Raji (cell line): ENCODE results near the gene SGCA.
A peak's percentile ranks its signal among the peaks of the same experiment; 100 is the strongest.

Experiments used
- POLR2A ChIP-seq: IDR thresholded peaks from 2 replicates; pipeline ENCODE4 v1.6.1; 2011; ENCODE audit warnings: low read depth, low read length, control low read depth; ENCODE audit not compliant: insufficient read depth

Gene SGCA

DNA sequence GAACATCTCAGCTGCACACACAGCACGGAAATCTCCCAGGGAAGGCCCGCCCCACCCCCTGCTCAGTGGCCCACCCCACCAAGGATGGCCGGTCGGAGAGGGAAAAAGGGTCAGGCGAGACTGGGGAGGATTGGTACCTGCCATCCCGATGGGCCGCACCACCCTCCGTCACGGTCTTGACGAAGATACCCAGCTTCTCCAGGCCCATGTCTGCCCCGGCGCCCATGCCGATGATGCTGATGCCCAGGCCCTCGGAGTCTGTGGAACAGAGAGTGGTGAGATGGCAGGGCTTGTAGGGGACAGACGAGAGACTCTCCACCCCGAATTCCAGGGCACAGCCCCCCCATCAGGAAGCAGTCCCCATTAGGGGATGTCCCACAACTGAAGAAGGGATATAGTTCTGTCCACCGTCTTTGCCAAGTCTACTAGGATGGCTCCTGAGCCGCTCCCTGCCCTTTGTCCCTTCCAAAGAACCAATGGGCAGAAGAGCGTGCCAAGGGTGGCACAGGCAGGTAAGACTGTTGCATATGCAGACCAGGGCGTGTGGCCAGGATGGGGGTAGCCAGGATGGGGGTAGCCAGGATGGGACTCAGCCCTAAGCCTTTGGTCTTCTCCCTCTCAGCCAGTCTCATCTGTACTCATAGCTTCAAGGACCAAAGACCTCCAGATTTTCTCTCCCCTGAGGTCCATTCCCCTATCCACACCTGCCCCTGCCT is 22.2 kb upstream of the SGCA start:
- no peak for TF ChIP-seq POLR2A

DNA sequence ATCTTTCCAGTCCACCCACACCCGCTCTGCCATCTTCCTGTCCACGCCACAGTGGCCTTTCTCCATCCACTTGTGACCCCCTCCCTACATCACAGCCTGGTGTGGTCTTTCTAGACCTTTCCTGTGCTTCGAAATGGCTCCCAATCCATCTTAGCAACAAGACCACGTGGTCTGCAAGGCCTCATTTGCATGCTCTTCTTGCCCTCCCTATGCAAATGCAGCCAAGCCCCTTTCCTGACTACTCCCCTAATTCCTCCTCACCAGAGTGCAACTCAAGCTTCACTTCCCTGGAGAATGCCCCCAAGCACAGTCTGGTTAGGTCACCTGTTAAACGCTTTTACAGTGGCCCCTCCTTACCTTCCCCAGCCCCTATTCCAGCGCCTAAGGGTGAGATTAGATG is 21.4 kb upstream of the SGCA start:
- no peak for TF ChIP-seq POLR2A

DNA sequence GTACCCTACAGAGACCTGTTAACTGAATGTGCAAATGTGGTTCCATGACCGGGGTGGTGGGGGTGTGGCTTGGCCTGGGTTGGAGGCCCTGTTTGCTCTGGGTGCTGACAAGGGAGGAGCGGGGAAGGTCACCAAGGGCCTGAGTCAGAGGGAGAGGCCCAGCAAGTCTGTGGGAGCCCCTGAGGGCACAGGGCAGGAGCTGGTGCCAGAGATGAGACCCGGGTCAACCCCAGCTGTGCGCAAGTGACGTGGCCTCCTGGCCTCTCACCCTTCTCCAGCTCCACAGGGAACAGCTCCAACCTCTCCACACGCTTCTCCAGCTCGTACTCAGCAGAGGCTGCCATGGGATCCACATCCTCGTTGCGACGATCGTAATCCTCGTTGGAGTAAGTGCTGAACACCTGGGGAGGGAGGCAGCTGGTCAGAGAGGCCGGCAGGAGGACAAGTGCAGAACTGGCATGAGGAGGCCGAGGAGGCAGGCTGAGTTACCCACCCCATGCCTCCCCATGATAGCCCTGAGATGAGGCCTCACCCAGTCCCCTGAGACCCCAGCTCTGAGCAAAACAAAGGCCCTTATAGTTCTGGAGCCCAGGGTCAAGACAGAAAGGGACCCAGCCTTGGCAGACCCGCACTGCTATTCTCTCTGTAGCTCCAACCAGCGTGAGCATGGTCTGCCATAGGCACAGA is 20.8 kb upstream of the SGCA start:
- no peak for TF ChIP-seq POLR2A

GRCh38 chr17:50145532-50146229 is 20.1 kb upstream of the SGCA start:
- no peak for TF ChIP-seq POLR2A

GRCh38 chr17:50146230-50146926 is 19.4 kb upstream of the SGCA start:
- TF ChIP-seq POLR2A = no peak

GRCh38 chr17:50146927-50147665 is 18.7 kb upstream of the SGCA start:
- TF ChIP-seq POLR2A = no peak

- no peak for TF ChIP-seq POLR2A
These were observed 18.0 kb upstream of the SGCA start for GRCh38 chr17:50147841-50148225.

- peak; percentile 53 for TF ChIP-seq POLR2A
These were observed 17.3 kb upstream of the SGCA start for GRCh38 chr17:50148226-50149090.

GRCh38 chr17:50149091-50149416 is 16.8 kb upstream of the SGCA start:
- TF ChIP-seq POLR2A = peak; percentile 54

- TF ChIP-seq POLR2A = peak; percentile 57; the same call in 1 of the 2 replicates
These were observed 16.1 kb upstream of the SGCA start for GRCh38 chr17:50149417-50150353.

DNA sequence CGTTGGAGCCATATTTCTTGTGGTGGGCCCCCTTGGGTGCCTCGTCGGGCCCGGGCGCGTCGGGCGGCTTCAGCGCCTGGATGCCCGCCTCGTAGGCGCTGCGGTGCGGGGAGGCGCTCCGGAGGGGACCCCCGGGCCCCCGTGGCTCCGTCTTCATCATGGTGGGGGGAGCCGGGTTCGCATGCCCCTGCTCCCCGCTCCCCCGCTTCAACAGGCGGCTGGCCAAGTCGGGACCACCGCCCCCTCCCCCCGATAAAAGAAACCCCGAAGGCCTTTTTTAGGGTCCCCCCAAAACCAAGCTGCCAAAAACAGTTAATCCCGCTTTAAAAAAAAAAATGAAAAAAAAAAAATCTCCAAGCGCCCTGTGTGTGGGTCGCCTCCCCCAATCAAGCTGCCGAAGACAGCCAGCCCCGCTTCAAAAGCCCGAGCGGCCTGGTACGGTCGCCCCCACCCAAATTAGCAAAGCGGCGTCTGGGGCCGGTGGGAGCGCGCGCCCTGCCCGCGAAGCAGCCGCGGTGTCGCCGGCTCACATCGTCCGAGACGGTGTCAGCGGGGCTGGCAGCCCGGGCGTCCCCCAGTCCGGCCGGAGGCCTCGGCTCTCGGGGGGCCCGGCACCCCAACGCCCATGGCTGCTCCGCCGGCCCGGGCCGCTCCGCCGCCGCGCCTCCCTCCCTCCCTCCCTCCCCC is 15.3 kb upstream of the SGCA start, which contains the start of gene PPP1R9B:
Gene PPP1R9B (minus strand): TSS at position 324 of the 687 bp plus-strand sequence. CDS start 164 bp downstream, at position 160.
- no peak for TF ChIP-seq POLR2A

GRCh38 chr17:50151041-50151936 is 14.5 kb upstream of the SGCA start:
- TF ChIP-seq POLR2A = peak; percentile 72
